ENCODE data around the gene WWOX.

WWOX gene

DNA sequence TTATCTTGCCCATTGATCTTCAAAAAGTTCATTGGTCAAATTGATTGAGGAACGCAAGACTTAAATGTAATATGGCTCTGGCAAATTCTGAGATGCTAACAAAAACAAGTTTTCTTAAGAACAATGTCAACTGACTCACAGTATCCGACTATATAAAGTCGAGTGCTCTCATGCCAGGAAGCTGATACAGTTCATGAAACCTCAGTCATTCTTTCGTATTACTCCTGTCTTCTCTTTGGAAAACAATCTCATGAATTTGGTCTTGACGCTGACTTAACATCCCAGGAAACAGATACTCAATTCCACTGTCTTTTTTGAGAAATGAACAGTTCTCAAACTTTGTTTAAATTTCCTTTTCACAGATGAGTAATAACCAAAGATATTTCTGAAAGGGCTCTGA, 796.2 kb downstream of the WWOX start:
- DNase-seq, result no peak

DNA sequence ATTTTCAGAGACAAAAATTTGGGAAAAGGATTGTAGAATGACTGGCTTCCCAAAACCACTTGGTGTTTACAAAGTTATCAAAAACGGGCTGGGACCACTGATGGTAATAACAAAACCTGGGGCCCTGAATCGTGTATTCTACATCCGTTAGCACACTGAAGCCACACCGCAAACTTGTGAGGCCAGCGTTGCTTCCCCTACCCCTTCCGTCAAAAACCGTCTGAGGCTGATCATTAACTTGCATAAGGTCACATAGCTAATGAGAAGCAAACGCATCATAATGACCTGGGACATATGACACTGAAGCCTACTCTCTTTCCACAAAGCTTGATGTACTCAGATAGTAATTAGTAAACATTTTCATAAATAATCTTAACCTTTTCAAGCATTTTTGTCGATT, 796.8 kb downstream of the WWOX start:
- DNase-seq, result peak; percentile 41 to 58

GRCh38 chr16:78897299-78897698, 797.8 kb downstream of the WWOX start:
- DNase-seq, result no peak

DNA sequence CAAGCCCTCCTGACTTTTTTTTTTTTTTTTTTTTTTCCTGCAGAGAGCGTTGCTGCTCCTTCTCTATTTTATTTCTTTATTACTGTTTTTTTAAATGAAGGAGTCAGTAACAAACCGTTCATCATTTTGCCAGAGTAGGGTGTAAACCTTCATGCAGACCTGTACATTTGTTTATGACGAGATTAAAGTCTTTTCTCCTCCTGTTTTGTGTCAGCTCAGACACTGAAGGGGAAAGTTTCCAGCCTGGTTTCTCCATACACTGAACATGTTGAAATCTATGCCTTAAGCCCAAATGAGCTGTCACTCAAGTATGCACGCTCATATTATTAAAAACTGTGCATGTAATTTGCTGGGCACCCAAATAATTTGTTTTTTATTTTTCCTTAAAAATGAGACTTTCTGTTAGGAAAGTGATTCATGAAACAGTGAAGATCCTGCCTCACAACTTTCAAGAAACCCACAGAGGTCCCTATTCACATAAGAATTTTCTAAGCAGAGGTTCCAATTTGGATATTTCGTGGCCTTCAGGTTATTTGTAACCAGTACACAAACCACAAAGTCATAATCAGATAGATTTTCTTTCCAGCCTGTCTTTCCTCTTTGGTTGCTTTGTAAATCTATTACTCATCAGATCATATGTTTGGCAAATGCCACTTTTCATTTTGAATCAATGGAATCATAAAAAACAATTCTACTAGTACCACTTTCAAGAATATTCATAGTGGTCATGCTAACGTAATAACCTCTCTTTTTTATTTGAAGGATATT, 800.8 kb downstream of the WWOX start:
- no peak for DNase-seq

GRCh38 chr16:78900966-78901365, 801.5 kb downstream of the WWOX start:
- DNase-seq, result no peak

DNA sequence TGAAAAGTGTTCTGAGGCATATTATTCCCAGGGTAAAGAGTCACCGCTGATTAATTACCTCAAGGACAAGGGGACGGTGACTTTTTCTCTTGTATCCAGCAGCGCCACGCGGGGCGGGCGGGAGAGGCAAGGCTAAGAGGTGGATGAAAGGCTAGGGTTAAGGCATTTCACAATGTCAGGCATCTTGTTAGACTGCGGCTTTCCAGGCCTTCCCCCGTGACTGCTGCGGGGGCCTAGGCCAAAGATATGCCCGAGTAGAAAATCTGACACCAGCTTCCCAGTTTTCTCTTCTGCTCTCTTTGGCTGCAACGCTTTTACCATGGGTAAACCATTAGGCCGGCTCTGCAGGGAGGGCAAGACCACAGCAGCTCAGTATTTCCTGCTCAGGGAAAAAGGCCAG, 802.9 kb downstream of the WWOX start:
- no peak for DNase-seq

DNA sequence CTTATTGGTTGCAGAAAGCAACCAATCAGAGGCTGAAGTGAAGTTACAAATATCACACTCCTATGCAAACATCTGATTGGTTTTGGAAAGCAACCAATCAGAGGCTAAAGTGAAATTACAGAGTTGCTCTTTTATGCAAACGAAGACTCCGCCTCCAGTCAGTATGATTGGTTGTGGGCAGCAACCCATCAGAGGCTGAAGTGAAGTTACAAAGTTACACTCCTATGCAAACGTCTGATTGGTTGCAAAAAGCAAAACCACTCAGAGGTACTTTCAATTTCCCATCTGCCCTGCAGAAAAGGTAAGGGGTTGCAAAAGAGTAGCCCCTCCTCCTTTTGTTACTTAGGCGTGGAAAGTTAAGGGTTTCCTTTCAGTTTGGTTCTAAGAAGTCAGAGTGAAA, 803.8 kb downstream of the WWOX start:
- no peak for DNase-seq

DNA sequence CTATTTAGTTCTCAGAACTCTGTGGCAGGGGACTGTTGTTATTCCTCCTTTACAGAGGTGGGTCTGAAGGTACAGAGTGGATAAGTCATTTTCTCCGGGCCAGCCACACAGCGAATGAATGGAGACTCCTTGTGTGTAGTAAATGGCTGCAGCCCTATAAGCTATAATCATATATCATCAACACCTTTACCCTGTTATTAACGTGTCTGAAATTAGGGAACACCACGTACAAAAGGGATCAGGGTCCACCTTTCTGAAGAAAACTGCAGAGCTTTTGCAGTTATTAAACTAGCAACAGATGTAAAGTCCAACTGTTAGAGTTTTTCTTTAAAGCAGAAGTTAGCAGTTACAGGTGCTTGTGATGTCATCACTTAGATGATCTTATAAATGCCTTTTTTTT, 804.4 kb downstream of the WWOX start:
- DNase-seq, result no peak

DNA sequence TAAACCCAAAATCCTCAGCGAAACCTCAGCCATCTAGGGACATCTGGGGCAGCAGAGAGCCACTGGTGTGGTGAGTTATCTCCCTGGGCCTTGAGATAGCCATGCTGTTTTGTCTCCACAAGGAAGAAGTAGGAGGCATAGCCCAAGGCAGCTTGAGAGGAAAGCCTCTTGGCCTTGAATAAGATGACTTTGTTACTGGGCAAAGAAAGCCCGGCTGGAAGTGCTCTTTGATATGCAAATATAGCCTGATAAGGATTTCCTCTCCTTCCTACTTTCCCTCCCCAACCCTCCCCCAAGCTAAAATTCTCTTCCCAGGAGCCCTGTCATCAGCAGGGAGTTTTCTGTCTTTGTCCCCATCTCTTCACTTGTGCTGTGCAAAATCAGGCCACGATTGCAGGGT, 806.7 kb downstream of the WWOX start:
- no peak for DNase-seq

DNA sequence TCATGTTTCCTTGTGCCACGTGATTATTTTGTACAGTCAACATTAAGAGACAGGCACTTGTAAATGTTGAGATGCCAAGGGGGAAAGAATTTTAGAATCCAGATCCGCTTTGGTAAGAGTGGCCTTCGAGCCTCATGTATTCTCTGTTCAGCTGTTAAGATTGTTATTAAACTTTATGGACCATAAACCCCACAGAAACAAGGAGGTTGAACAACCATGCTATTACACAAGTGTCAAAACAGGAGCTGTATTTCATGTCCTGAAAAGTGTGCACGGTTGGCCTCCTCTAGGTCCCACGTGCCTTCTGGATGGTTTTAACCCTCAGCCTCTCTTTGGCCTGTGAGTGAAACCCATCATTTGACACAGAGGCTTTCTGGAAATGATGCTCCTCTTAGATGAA, 809.8 kb downstream of the WWOX start:
- no peak for DNase-seq

DNA sequence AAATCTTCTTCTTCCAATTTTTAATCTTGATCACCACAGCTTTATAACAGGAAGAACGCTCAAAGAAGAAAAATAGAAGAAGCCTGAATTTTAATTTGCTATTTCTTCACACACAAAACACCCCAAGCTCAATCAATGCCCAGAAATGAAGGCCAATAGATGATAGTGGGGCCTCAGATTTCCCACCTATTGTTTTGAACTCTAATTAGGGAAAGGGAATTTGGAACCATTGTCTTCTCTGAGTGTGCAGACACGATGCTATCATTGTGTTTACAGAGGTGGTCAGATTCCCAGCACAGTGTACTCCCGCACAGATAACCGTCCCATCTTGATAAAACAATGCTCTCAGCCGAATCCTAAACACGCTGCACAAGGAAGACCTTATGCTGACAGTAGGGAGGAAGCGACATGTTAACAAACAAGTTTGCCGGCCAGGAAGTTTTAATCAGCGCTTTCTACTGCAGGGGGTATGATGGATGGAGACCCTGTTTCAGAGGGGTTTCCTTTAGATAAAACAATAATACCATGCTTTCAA, 816.4 kb downstream of the WWOX start:
- DNase-seq, result no peak

DNA sequence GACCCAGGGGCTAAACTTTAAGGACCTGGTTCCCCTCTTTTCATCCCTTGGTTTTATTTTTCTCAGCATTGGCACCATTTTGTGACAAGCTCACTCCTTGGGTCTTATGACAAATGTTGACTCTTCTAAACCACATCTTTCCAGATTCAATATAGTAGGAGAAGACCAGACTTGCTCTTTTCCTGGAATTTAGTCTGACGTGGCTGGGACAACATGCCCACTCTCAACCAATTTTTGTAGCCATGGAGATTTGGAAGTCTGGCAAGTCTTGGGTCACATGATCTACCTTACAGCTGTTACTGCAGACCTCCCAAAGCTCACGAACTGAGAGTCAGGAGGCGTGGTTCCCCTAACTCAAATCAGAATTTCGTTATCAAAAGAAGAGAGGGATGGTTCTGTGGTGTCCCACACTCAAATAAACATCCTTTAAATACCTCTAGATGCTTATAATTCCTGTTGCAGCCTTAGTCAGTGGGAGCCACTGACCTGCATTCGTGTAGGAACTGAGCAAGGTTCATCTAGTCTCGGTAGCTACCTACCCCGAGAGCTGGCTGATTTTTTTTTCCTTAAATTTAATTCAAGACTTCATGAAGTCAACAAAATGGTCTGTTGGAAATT, 817.6 kb downstream of the WWOX start:
- DNase-seq, result peak in 1 of 2 experiments; percentile 35

GRCh38 chr16:78918805-78919305, 819.4 kb downstream of the WWOX start:
- no peak for DNase-seq

DNA sequence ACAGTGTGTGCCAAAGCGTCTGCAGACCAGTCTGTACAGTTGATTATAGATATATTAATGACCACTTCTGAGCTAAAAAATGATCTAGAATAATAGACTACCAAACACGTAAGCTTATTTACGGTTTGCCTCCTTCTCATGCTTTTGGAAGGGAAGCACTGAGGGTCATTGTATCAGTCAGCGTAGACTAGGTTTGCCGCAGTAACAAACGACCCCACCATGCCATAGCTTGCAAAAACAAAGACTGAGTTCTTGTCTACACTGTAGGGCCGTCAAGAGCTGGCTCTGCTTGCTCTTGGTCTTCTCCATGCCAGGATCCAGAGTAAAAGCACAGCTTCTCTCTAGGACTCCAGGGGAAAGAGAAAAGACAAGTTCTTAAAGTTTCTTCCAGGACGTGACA, 820.4 kb downstream of the WWOX start:
- no peak for DNase-seq

DNA sequence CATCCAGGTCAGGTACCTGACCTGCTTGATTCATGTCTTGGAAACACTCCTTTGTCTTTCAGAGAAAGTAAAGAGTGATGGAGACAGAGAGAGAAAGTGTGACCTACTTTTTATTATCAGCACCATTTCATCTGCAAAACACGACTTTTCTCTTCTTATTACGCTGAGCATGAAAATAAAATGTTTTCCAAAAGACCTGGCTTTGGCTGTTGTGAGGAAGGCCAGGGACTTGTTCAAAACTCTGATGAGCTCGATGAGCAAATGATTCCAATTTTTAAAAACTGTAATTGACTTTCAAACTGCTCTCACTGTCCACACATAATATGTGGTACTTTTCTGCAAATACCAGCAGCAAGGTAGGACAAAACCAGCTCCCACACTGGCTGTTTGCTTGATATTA, 821.2 kb downstream of the WWOX start:
- DNase-seq, result no peak

GRCh38 chr16:78925083-78925767, 825.8 kb downstream of the WWOX start:
- peak; percentile 52 to 61 for DNase-seq

- DNase-seq, result no peak
Measured at GRCh38 chr16:78926723-78927210, 827.3 kb downstream of the WWOX start.

GRCh38 chr16:78927766-78928165, 828.3 kb downstream of the WWOX start:
- no peak for DNase-seq

- no peak for DNase-seq
Measured at GRCh38 chr16:78929841-78930240, 830.4 kb downstream of the WWOX start.

- DNase-seq, result no peak
Measured at GRCh38 chr16:78930561-78930960, 831.1 kb downstream of the WWOX start.

DNA sequence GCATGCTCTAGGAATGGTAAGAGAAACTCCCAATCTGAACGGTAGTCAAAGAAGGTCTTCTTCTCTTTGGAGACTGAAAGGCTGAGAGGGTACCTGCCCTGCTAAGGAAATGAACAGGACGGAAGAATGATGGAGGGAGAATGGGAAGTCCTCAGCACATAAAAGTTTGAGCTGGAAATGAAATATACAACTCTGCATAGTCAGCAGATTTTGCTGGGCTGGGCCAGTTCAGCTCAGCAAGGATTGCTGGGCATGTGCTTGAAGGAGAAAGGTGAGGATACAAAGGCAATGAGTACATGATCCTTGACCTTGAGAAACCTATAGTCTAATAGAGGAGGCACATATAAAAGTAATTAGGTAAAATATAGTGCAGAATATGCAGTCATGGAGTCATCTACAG, 831.8 kb downstream of the WWOX start:
- no peak for DNase-seq

DNA sequence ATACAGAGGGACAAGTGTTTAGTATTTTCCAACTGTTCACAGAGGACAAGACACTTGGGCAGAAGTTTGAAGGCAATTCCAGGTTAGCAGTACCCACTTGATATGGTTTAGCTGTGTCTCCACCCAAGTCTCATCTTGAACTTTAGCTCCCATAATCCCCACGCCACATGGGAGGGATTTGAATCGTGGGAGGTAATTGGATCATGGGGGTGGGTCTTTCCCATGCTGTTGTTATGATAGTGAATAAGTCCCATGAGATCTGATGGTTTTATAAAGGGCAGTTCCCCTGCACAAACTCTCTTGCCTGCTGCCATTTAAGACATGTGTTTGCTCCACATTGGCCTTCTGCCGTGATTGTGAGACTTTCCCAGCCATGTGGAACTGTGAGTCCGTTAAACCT, 832.2 kb downstream of the WWOX start:
- no peak for DNase-seq

DNA sequence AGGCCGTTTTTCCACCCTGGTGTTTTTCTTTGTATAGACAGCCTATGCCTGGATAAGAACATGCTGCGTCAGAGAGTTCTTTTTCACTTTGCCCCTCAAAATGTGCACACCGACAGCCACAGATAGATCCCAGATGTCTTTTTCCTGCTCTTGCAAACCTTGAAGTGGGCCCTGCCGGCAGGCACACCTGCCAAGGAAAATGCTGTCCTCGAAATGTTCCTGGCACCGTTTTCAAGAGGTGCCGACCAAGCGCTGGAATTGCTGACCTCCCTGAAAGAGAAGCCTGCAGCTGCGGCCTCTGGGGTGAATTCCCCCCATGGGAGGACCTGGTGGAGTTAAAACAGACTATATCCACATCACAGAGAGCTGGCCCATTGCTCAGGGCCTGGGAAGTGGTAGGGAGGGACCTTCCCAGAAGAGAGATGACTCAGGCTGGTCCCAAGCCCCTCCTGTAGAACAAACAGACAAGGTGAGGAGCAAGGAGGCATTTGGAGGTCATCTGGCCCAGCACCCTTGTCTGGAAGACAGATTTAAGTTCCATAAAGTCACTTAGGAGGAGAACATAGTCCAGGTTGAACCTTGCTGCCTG, 833.0 kb downstream of the WWOX start:
- no peak for DNase-seq
